Astrocyte (in vitro differentiated cells and primary cell): Measurements from ENCODE around the gene TTC33.

Experiments
- EZH2 ChIP-seq: IDR thresholded peaks from 2 replicates; pipeline ENCODE4 v1.6.1; 2012; ENCODE audit warnings: mild to moderate bottlenecking, low read length, inconsistent platforms; ENCODE audit not compliant: insufficient read depth
- TF ChIP-seq, protein P1 (sequence below): IDR thresholded peaks from 2 replicates; pipeline ENCODE4 v1.5.1; 2011; ENCODE audit warnings: low read depth, mild to moderate bottlenecking, inconsistent platforms, low read length, moderate library complexity; ENCODE audit not compliant: insufficient read depth

DNA sequence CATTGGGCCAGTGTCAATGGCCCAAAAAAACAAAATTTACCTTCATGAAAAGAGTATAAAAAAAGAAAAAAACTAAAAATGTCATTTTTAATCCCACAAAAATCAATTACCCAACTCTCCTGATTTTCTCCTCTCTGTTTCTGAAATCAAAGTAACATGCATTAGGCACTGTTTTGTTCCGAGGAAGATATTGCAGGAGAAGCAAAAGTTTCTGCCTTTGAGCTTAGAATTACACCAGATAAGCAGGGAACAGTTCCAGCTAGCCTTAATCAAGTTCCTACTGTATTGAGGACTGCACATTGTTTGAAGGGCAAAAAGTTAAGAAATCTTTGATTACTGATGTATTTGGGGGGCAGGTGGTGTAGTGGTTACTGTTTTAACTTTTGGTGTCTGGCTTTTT is 43.5 kb upstream of the TTC33 start:
- TF ChIP-seq, protein P1, sequence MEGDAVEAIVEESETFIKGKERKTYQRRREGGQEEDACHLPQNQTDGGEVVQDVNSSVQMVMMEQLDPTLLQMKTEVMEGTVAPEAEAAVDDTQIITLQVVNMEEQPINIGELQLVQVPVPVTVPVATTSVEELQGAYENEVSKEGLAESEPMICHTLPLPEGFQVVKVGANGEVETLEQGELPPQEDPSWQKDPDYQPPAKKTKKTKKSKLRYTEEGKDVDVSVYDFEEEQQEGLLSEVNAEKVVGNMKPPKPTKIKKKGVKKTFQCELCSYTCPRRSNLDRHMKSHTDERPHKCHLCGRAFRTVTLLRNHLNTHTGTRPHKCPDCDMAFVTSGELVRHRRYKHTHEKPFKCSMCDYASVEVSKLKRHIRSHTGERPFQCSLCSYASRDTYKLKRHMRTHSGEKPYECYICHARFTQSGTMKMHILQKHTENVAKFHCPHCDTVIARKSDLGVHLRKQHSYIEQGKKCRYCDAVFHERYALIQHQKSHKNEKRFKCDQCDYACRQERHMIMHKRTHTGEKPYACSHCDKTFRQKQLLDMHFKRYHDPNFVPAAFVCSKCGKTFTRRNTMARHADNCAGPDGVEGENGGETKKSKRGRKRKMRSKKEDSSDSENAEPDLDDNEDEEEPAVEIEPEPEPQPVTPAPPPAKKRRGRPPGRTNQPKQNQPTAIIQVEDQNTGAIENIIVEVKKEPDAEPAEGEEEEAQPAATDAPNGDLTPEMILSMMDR: no peak
- TF ChIP-seq EZH2: no peak
